RCC 7860 (cell line): Measurements from ENCODE around the gene RTRAF.
A peak's percentile ranks its signal among the peaks of the same experiment; 100 is the strongest.

Experiments used
- DNase-seq: peaks from one replicate; pipeline ENCODE4 v3.0.0-alpha.2; 2015; ENCODE audit warnings: low spot score
- FAIRE-seq: peaks from 2 replicates; lab custom pipeline; 2012; peaks lifted over from hg19 to GRCh38; lab: Jason Lieb, UNC

RTRAF gene

DNA sequence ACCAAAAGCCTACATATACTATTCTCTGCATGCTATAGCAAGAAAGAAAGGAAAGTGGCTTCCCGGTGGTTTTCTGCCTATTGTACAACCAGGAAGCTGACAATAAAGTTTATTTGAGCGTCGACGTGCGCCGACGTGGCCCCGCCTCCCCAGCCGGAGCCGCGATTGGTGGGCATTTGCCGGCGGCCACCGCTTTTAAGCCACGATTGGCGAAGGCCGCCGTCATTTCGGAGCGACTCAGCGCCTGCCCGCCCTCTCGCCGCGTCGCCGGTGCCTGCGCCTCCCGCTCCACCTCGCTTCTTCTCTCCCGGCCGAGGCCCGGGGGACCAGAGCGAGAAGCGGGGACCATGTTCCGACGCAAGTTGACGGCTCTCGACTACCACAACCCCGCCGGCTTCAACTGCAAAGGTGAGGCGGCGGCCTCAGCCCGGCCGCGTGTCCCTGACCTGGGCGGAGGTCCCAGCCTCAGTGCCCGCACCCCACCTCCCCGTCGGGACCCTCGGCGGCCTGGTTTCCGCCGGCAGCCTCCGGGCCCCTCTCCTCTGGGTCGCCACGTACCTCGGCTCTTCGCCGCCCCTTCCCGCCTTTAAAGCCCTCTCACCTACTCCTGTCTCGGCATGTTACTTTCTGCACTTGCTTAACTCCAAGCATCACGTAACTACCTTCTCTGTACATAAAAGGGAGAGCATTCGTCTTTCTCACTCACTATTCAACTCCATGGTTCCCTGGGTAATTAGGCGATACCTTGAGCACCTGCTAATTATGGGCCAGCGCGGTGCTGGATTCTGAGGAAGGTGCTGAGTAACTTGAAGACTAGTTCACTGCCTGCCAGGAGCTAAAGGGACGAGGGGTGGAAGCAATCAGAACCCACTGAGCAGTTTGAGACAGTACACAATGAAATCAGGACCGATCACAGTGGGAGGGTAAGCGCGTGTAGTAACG lies at the start of gene RTRAF:
TSS of gene RTRAF (plus strand) at position 254 of the 942 bp plus-strand sequence. CDS start at position 348, 94 bp downstream.
- FAIRE-seq (no peak), DNase-seq (peak; percentile 66)

DNA sequence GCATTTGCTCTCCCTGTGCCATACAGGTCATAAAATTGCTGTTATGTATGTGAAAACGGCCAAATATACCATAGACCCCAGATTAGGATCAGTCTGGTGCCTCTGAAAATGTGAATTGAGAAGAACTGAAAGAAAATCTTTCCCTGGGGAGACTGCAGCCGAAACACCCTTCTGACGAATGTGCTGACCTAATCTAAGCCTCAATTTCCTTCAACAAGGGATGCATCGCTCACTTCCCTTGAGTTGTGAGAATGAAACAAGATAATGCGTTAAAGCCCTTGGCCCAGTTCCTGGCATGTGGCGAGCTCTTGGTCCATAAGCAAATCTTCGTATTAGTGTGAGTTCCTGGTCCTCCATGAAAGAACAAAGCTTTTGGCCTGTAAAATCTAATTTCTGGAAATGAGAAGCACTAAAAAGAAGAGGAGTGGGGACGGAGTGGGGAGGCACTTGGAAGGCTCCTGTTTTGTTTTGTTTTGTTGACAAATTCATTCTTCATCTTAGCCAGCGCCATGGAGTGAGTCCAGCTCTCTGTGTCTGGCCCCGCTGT lies 49.5 kb upstream of the RTRAF start:
- no peak for FAIRE-seq
- DNase-seq, result no peak

DNA sequence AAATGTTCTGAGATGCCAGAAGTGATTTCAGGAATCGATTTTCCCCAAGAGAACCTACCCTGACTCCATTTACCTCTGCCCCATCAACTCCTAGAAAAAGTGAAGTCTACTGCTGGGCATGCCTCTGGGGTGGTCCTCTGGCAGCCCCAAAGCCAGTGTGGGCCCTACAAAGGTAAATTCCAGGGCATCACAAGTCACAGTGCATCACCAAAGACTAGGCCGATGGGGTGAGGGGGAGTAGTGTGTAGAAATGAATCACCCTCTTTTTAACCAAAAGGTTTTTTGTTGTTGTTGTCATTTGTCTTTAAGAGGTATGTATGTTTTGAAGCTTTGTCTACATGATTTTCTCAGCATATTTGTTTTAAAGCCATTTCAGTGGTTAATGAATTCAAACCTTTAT lies 46.4 kb upstream of the RTRAF start:
- no peak for DNase-seq
- FAIRE-seq, result no peak

DNA sequence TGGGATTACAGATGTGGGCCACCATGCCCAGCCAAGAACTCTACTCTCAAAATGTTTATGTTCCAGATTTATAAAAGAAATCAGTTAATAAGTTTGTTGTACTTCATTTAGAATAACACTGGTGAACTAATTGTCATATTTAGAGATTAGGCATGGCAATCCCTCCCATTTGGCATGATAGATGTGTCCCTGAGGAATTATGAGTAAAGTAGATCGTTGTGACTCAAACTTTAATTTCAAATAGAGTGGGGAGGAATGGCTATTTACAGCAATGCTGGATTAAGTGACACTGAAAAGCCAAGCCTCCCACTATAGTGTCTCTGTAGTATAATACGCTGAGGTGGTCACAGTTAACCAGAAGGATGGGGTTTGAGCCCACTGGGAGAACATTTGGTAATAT lies 39.3 kb upstream of the RTRAF start:
- DNase-seq (no peak), FAIRE-seq (no peak)

DNA sequence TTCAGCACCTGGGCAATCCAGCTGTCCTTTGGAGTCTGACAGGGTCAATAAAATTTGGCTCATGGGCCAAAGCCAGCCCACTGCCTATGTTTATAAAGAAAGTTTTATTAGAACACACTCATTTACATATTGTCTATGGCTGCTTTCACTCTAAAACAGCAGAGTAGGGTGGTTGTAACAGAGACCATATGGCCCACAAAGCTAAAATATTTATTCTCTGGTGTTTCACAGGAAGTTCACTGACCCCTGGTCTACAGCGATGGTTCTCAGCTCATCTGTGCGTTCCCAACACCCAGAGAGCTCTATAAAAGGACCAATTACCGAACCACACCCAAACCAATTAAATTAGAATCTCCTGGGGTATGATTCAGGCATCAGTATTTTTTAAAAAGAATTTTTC lies 37.7 kb upstream of the RTRAF start:
- FAIRE-seq (no peak), DNase-seq (no peak)

DNA sequence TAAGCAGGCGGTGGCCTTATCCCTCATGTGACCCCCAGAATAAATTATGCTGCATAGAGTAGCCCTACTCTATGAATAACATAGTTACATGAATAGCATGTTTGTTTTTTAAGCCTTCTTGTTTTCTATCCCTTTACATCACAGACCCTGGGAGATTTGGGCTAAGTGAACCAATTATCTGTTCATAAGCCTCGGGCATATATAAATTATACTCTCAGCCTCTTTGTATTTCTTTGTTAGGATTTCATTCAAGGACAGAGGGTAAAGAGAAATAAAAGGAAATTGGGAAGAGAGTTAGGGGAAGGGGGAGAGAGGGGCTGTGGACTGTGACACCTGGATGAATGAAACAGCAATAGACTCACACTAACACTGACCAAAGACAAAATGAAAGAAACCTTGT lies 35.3 kb upstream of the RTRAF start:
- FAIRE-seq (no peak), DNase-seq (no peak)

DNA sequence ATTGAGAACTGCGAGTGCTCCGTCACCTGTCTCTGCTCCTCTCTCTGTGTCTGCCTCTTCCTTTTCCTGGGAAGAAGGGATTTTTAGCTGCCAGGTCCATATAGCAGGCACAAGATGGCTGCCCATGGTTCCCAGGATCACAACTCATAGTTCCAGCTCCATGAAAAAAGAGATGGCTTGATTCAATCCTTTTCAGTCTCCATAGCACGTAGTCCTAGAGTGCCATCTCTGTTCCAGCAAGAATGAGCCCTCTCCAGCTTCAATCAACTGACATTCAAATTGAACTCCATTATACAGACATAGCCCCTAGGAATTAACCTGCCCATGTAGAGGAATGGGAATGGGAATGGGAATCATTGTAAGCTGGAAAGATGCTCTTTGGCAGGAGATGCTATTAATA lies 34.7 kb upstream of the RTRAF start:
- no peak for FAIRE-seq

DNA sequence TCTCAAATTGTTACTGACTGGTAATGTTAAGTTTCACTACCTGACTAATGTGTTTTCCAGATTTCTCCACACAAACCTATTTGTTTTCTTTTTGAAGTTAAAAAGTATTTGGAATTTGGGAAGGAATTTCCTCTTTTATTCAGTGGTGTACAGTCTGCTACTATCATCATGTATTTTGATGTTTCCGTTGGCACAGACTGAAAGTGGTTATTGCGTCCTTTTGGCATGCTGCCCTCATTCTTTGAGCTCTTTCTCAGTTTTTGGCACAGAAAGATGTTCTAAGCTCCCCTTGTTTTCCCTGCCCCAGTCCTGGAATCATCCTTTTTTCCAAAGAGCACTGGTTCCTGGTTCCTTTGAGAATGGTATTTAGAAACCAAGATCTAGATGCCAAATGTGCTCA lies 31.4 kb upstream of the RTRAF start:
- FAIRE-seq, result no peak

More for the DNA sequence above, 34.7 kb upstream of the RTRAF start:
- DNase-seq, result no peak

DNA sequence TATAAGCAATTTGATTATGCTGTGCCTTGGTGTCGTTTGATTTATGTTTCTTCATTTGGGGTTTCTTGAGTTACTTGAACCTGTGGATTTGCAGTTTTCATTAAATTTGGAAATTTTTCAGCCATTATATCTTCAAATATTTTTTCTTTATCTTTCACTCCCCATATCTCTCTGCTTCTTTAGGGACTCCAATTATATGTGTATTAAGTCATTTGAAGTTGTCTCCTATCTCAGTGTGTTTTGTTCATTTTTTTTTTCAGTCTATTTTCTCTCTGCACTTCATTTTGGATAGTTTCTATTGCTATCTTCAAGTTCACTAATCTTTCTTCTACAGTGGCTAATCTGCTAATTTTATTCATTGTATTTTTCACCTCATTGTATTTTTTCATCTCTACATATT lies 29.4 kb upstream of the RTRAF start:
- FAIRE-seq (no peak), DNase-seq (no peak)

More for the DNA sequence above, 31.4 kb upstream of the RTRAF start:
- no peak for DNase-seq

DNA sequence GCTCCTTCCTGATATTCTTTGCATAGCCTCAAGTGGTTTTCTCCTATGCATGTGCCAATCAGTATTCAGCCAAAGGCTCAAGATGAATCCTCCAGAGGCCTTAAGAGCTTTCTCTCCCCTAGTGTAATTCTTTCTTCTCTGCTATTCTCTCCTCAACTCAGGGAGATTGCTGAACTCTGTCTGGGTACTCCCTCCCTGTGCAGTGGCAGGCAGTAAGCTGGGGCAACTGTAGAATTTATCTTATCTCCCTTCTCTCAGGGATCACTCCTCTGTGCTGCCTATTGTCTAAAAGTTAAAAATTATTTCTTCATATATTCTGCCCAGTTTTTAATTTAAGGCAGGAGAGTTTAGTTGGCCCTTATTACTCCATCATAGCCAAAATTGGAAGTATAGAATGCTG lies 28.5 kb upstream of the RTRAF start:
- DNase-seq, result no peak
- no peak for FAIRE-seq

DNA sequence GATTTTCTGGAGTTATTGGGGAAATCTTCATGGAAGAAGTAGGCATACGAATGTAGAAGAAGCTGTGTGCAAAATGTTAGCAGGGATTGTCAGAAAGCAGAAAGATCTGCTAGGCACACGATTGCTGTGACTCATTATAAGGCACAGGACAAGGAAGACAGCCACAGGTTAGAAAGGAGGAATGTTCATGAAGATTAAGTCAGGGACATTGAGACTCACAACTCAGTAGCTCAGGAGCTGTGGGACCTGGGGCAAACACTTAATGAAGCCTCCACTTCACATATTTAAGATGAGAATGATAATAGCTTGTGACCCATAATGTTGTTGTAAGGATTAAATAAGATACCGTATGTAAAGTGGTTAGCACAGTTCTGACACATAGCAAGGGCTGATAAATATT lies 26.6 kb upstream of the RTRAF start:
- FAIRE-seq (no peak), DNase-seq (no peak)

DNA sequence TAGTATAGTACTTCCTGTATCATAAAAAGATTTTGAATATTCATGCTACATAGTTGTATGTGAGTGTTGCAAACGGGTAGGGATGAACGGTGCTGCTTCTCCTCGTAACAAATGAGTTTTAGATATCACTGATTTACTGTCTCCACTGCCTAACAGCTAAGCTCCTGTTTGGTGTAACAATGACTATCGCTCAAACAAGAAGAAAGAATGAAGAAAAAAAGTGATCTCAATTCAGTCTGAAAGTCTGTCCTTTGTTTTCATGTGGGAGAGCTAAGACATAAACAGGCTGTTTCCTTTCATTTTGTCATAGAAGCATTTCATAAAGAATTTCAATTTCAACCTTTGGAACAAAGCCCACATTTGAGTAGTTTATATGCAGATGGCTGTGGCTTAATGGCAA lies 26.1 kb upstream of the RTRAF start:
- no peak for DNase-seq
- FAIRE-seq, result no peak

DNA sequence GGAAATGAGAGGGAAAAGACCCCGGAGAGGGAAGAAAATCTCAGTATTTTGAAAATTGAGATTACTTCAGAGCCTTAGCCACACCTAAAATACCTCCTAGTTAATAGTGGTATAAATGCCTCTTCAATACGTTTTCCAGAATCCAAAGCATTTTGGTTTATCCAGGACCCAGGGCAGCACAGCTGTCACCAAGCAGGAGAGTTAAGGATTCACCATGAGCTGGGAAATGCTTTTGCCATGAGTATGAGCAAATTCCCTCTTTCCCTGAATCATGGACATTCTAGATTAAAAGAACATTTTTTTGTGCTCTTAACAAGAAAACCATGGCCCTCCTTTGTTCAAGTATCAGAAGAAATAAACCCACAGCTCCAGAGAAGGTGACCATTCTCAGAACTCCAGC lies 21.8 kb upstream of the RTRAF start:
- no peak for FAIRE-seq
- DNase-seq, result no peak

DNA sequence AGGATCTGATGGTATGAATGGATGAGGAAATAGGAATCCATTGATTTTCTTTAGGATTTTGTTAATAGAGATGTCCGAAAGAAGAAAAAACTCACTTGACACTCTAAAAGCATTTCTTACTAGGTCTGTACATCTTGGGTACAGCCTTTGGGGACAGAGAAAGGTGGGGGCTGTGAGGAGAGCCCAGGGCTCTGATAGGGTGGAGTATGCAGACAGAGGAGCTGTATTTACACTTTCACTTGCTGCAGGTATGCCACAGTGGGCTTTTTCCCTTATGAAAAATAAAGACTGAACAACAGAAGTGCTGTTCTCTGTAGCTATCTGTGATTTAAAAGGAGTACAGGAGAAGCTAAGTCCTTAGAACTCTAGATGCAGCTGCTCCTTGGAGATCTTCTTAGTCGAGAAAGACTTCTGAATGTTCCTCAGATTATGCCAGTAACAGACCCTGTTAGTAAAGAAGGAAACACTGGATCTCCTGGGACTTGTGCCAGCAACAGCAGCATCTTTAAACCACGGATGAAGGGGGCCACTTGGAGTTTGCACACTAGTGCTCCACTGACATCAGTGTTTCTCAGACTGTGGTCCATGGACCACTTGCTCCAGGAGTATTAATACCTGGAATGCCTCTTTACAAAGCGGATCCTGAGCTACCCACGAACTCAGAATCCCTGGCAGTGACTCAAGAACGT lies 19.4 kb upstream of the RTRAF start:
- FAIRE-seq (no peak), DNase-seq (no peak)

DNA sequence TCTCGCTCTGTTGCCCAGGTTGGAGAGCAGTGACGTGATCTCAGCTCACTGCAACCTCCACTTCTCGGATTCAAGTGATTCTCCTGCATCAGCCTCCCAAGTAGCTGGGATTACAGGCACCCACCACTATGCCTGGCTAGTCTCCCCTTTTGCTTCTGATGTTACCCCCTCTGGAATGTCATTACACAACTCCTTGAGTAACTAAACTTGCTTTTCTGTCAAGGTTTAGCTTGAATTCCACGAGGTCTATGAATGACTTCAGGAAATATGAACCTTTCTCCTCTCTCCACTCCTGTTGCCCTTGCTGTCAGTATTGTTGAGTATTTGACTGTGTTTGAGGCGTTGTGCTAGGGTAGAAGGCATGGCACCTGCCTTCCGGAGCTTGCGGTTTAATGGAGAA lies 16.8 kb upstream of the RTRAF start:
- DNase-seq (no peak), FAIRE-seq (no peak)

DNA sequence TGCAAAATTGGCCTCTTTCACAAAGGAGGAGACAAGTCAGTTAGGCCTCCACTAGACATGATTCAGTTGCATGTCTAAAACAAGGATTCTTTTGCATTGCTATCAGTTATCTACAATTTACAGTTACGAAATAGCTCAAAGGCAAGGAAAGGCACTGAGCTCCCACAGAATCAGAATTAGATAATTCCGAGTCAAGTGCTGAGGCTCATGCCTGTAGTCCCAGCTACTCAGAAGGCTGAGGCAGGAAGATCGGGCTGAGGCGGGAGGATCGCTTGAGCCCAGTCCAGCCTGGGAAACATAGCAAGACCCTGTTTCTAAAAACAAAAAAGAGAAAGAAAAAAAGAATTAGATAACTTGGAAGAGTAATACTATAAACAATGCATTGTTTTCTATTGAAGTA lies 12.3 kb upstream of the RTRAF start:
- DNase-seq (no peak), FAIRE-seq (no peak)

DNA sequence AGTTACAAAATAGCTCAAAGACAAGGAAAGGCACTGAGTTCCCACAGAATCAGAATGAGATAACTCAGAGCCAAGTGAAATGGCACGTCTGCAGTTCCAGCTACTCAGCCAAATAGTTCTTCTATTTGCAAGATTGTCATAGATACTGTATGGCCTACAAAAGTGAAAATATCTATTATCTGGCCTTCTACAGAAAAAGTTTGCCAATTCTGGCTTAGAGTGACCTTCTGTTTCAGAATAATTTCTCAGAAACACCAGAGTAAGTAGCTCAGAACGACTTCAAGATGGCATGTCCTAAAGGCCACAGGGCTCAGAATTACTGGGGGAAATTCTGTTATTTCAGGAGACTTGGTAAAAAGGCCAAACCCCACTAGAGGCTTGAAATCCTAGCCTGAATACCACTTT lies 10.7 kb upstream of the RTRAF start:
- FAIRE-seq (no peak), DNase-seq (no peak)

DNA sequence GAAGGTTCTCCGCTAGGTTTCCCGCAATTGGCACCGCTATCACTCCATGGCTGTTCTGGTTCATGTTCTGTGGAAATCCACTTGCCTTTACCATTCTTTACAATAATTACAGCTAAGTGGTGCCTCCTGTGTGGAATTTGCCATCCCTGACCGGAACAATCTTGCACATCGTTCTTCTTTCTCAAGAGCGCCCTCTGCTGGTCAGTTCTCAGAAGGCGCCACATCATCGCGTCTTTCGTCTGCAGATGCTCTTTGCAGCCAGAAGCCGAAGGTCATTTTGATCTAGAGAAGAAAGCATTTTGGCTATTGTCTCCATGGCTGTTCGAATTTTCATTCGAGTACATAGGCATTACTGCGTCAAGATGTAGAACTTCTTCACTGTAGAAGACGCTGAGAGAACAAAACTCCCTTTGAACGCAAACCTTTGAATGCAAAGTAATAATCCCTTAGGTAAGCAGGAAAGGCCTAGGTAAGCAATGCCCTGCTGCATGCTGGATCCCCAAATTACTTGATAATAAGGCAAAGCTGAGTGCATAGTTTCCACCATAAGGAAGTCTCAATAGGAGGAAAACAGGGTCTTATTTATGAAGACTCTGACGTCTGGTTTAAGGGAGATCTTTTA lies 10.1 kb upstream of the RTRAF start:
- FAIRE-seq (no peak), DNase-seq (peak; percentile 17)

DNA sequence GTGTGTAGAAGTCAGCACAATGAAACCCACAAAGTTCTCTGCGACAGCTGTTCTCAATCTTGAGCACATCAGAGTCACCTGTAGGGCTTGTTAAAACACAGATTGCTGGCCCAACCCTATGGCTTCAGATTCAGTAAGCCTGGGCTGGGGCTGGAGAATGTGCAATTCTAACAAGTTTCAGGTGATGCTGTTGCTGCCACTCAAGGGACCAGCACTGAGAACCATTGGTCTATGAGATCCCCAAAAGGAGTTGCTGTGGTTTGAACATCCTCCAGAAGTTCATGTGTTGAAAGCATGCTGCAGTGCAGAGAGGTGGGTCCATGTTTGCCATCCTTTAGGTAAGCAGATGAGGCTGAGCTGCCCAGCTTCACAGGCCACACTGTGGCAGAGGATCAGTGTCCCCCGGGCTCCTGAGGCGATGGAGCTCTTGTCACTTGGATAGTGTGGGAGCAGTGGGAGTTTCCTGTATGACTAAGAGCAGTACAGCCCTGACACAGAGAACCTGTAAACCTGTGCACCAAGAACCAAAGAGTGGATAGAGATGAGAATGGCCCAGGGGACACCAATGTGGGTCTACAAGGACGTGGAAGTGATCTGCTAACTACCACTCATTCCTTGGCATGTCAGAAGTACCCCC lies 8.0 kb upstream of the RTRAF start:
- no peak for DNase-seq
- FAIRE-seq, result no peak

DNA sequence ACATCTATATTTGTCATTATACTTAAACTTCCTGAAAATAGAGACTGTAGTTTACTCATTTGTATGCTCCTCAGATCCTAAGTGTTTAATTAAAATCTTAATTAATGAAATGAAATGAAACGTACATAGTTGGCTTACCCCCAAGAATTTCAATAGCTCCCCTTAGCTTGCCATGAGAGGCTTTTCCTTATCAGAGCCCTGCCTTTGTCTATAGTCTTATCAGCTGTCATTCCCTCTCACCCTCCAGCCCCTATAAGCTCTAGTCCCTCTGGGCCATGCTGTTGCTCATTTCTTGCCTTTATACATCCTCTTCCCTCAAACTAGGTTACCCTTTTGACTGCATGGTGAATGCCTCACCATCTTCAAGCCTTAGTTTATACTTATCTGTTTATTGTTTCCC lies 1.1 kb upstream of the RTRAF start:
- FAIRE-seq, result no peak
- DNase-seq, result no peak

DNA sequence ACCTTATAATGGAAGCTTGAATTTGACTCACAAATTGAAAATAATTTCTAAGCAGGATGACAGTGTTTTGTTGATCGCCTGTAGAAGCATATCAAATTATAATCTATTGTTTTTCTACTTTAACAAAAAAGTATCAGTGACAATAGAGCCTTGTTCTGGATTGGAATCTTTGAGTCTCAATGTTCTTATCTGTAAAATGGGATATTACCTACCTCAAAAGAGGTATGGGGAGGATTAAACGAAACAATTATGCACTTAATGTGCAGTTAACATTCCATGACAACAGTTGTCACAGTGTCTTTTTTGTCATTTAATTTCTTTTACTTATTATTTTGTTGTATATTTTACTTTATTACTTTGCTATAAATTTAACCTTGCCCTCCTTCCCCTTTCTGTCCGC lies 1.1 kb downstream of the RTRAF start:
- DNase-seq (no peak), FAIRE-seq (no peak)
